T-helper 22 cell (primary cell): ENCODE measurements around the gene TARBP2.
A peak's percentile ranks its signal among the peaks of the same experiment; 100 is the strongest.

Experiments
- DNase-seq: peaks from one replicate; pipeline ENCODE4 v3.0.0-alpha.2; 2020; ENCODE audit warnings: low read depth

Gene TARBP2

GRCh38 chr12:53495903-53496751 lies 5.0 kb upstream of the TARBP2 start:
- DNase-seq, result no peak

- no peak for DNase-seq
Measured at GRCh38 chr12:53496752-53497032, 4.4 kb upstream of the TARBP2 start.

- no peak for DNase-seq
Measured at GRCh38 chr12:53497461-53497860, 3.6 kb upstream of the TARBP2 start.

GRCh38 chr12:53498235-53498630 lies 2.9 kb upstream of the TARBP2 start:
- DNase-seq, result no peak

GRCh38 chr12:53499266-53500141 lies 1.6 kb upstream of the TARBP2 start, which contains the start of gene MAP3K12:
Gene MAP3K12, minus strand, starts transcription at chr12:53499458. Its CDS starts 12,067 bp downstream, at chr12:53487391.
- DNase-seq, result peak; percentile 53

- no peak for DNase-seq
Measured at GRCh38 chr12:53500142-53500775, 824 bp upstream of the TARBP2 start.

GRCh38 chr12:53501615-53502181 lies 615 bp downstream of the TARBP2 start:
- DNase-seq, result no peak

- no peak for DNase-seq
Measured at GRCh38 chr12:53502331-53502730, 1.2 kb downstream of the TARBP2 start.

- no peak for DNase-seq
Measured at GRCh38 chr12:53502983-53503728, 2.1 kb downstream of the TARBP2 start.

- no peak for DNase-seq
Measured at GRCh38 chr12:53504004-53504920, 3.2 kb downstream of the TARBP2 start.

GRCh38 chr12:53505086-53505485 lies 4.0 kb downstream of the TARBP2 start:
- DNase-seq, result no peak

- DNase-seq, result no peak
Measured at GRCh38 chr12:53505555-53506449, 4.7 kb downstream of the TARBP2 start.

- DNase-seq, result no peak
Measured at GRCh38 chr12:53506450-53506785, 5.3 kb downstream of the TARBP2 start.

GRCh38 chr12:53506881-53507602 lies 6.0 kb downstream of the TARBP2 start, which contains the start of gene NPFF:
Gene NPFF, minus strand, starts transcription at chr12:53507484. Its CDS starts 10 bp downstream, at chr12:53507474.
- DNase-seq, result no peak

GRCh38 chr12:53507603-53507885 lies 6.5 kb downstream of the TARBP2 start:
- DNase-seq, result no peak

- DNase-seq, result peak; percentile 47
Measured at GRCh38 chr12:53508534-53509170, 7.6 kb downstream of the TARBP2 start.

- no peak for DNase-seq
Measured at GRCh38 chr12:53510181-53510812, 9.2 kb downstream of the TARBP2 start.
